H9 (cell line): ENCODE results near the gene KIAA0753. TPM values are rescaled to one million over a fixed set of nuclear protein-coding genes. Genes with fewer than 3 reads are reported as not detected.

Source experiments
- DNase-seq: peaks from one replicate; pipeline ENCODE4 v3.0.0-alpha.2; 2017
- H2AFZ ChIP-seq: one replicate; pipeline ENCODE4 v1.6.1; 2013; ENCODE audit warnings: mild to moderate bottlenecking, low read length, control low read depth, moderate library complexity
- H2AK5ac ChIP-seq: 2 replicates; pipeline ENCODE4 v1.6.1; 2013; ENCODE audit warnings: low read length, control low read depth, mixed read lengths; ENCODE audit not compliant: insufficient read length
- H2BK120ac ChIP-seq: one replicate; pipeline ENCODE4 v1.6.1; 2013; ENCODE audit warnings: low read depth, mild to moderate bottlenecking, low read length, control low read depth, inconsistent platforms; ENCODE audit not compliant: poor library complexity, severe bottlenecking
- H2BK12ac ChIP-seq: 2 replicates; pipeline ENCODE4 v1.6.1; 2013; ENCODE audit warnings: low read length, control low read depth, mixed read lengths, low read depth; ENCODE audit not compliant: insufficient read length
- H2BK15ac ChIP-seq: 2 replicates; pipeline ENCODE4 v1.6.1; 2013; ENCODE audit warnings: low read depth, low read length, control low read depth
- H2BK20ac ChIP-seq: one replicate; pipeline ENCODE4 v1.6.1; 2013; ENCODE audit warnings: low read depth, mild to moderate bottlenecking, low read length, control low read depth, inconsistent platforms; ENCODE audit not compliant: poor library complexity, severe bottlenecking
- H2BK5ac ChIP-seq: 2 replicates; pipeline ENCODE4 v1.6.1; 2013; ENCODE audit warnings: low read length, control low read depth, mixed read lengths; ENCODE audit not compliant: insufficient read length
- H3K14ac ChIP-seq: 2 replicates; pipeline ENCODE4 v1.6.1; 2013; ENCODE audit warnings: low read length, control low read depth; ENCODE audit not compliant: insufficient read depth
- H3K18ac ChIP-seq: 2 replicates; pipeline ENCODE4 v1.6.1; 2013; ENCODE audit warnings: low read depth, mild to moderate bottlenecking, mixed read lengths, low read length, control low read depth; ENCODE audit not compliant: insufficient read length
- H3K23ac ChIP-seq: 2 replicates; pipeline ENCODE4 v1.6.1; 2013; ENCODE audit warnings: low read length, control low read depth, mixed read lengths, low read depth; ENCODE audit not compliant: insufficient read length
- H3K23me2 ChIP-seq: 2 replicates; pipeline ENCODE4 v1.6.1; 2013; ENCODE audit warnings: low read depth, mild to moderate bottlenecking, mixed read lengths, low read length, control low read depth; ENCODE audit not compliant: insufficient read length, poor library complexity, severe bottlenecking
- H3K27ac ChIP-seq: 2 replicates; pipeline ENCODE4 v1.5.1; 2013; ENCODE audit warnings: low read length, control low read depth, mixed read lengths, low read depth; ENCODE audit not compliant: insufficient read length
- H3K27me3 ChIP-seq: 2 replicates; pipeline ENCODE4 v1.6.1; 2013; ENCODE audit warnings: low read length, control low read depth, inconsistent platforms; ENCODE audit not compliant: insufficient read depth
- H3K4ac ChIP-seq: 2 replicates; pipeline ENCODE4 v1.6.1; 2013; ENCODE audit warnings: low read depth, mild to moderate bottlenecking, control low read depth, inconsistent platforms, low read length, moderate library complexity
- H3K4me1 ChIP-seq: 2 replicates; pipeline ENCODE4 v1.6.1; 2013; ENCODE audit warnings: low read length, control low read depth, inconsistent platforms; ENCODE audit not compliant: insufficient read depth
- H3K4me2 ChIP-seq: 2 replicates; pipeline ENCODE4 v1.6.1; 2013; ENCODE audit warnings: low read length, control low read depth, mixed read lengths; ENCODE audit not compliant: insufficient read length, insufficient read depth
- H3K56ac ChIP-seq: 2 replicates; pipeline ENCODE4 v1.6.1; 2013; ENCODE audit warnings: low read depth, mild to moderate bottlenecking, mixed read lengths, low read length, control low read depth; ENCODE audit not compliant: insufficient read length
- H3K79me1 ChIP-seq: 2 replicates; pipeline ENCODE4 v1.6.1; 2013; ENCODE audit warnings: low read depth, mild to moderate bottlenecking, moderate library complexity, low read length, control low read depth, inconsistent platforms; ENCODE audit not compliant: insufficient read depth, poor library complexity, severe bottlenecking
- H3K79me2 ChIP-seq: 2 replicates; pipeline ENCODE4 v1.6.1; 2013; ENCODE audit warnings: low read length, control low read depth, inconsistent platforms; ENCODE audit not compliant: insufficient read depth
- H3K9ac ChIP-seq: 2 replicates; pipeline ENCODE4 v1.6.1; 2013; ENCODE audit warnings: low read length, control low read depth, mixed read lengths; ENCODE audit not compliant: insufficient read length; ENCODE audit errors: extremely low read depth
- H3K9me3 ChIP-seq: one replicate; pipeline ENCODE4 v1.6.1; 2013; ENCODE audit warnings: low read depth, low read length, inconsistent platforms; ENCODE audit not compliant: control insufficient read depth
- H3T11ph ChIP-seq: one replicate; pipeline ENCODE4 v1.6.1; 2013; ENCODE audit warnings: mild to moderate bottlenecking, low read length, control low read depth, inconsistent platforms
- H4K20me1 ChIP-seq: one replicate; pipeline ENCODE4 v1.6.1; 2013; ENCODE audit not compliant: control insufficient read depth, insufficient read length, insufficient read depth
- H4K5ac ChIP-seq: 2 replicates; pipeline ENCODE4 v1.6.1; 2013; ENCODE audit warnings: low read depth, mild to moderate bottlenecking, mixed read lengths, low read length, control low read depth; ENCODE audit not compliant: insufficient read length
- H4K8ac ChIP-seq: replicated peaks from 2 replicates; pipeline ENCODE4 v1.6.1; 2013; ENCODE audit warnings: low read length, control low read depth, mixed read lengths, low read depth; ENCODE audit not compliant: insufficient read length
- H4K91ac ChIP-seq: 2 replicates; pipeline ENCODE4 v1.6.1; 2013; ENCODE audit warnings: low read depth, mild to moderate bottlenecking, moderate library complexity, mixed read lengths, low read length, control low read depth; ENCODE audit not compliant: insufficient read length
- H3K27ac Mint-ChIP-seq, 3 experiments: 2 replicates in 2 of 3; 3 replicates in 1 of 3; pipeline ENCODE4 v1.8.0; 2020 to 2021; ENCODE audit warnings: mixed read lengths in 3 of 3, mild to moderate bottlenecking in 1 of 3, moderate library complexity in 1 of 3
- H3K27me3 Mint-ChIP-seq: 2 replicates; pipeline ENCODE4 v1.8.0; 2021; ENCODE audit warnings: low read depth, mild to moderate bottlenecking, moderate library complexity, mixed read lengths
- H3K36me3 Mint-ChIP-seq, 3 experiments: 2 replicates in 2 of 3; 3 replicates in 1 of 3; pipeline ENCODE4 v1.8.0; 2020 to 2021; ENCODE audit warnings: low read depth in 3 of 3, mixed read lengths in 3 of 3; ENCODE audit not compliant: insufficient read depth in 1 of 3
- H3K4me1 Mint-ChIP-seq, 2 experiments: 2 replicates each; pipeline ENCODE4 v1.8.0; 2020; ENCODE audit warnings: mixed read lengths in 2 of 2
- H3K4me3 Mint-ChIP-seq, 2 experiments: 2 replicates in 1 of 2; 3 replicates in 1 of 2; pipeline ENCODE4 v1.8.0; 2020 to 2021; ENCODE audit warnings: mild to moderate bottlenecking in 2 of 2, mixed read lengths in 2 of 2, moderate library complexity in 1 of 2
- H3K9me3 Mint-ChIP-seq, 2 experiments: 2 replicates in 1 of 2; 3 replicates in 1 of 2; pipeline ENCODE4 v1.8.0; 2020; ENCODE audit warnings: mild to moderate bottlenecking in 2 of 2, mixed read lengths in 2 of 2, moderate library complexity in 1 of 2
- CTCF ChIP-seq: fragments of 200-600 bp; sonication (generic); conservative IDR thresholded peaks from 3 replicates; pipeline ENCODE4 v1.8.0; 2021; ENCODE audit warnings: antibody characterized with exemption, mild to moderate bottlenecking
- WGBS: extraction: QIAGEN DNeasy Blood & Tissue Kit; methylation state at CpG from one replicate; pipeline ENCODE4 v1.1.7; 2013; ENCODE audit warnings: missing lambda C conversion rate, low lambda C conversion rate, mixed read lengths; ENCODE audit not compliant: insufficient read length; ENCODE audit errors: extremely low coverage; 5-methylcytosine and 5-hydroxymethylcytosine counted together
- total RNA-seq: library from RNA; stranded (reverse); gene quantifications from 2 replicates; pipeline ENCODE4 v1.2.1, GENCODE V29; 2021

KIAA0753 gene
- total RNA-seq, 1 experiment from 2014 or later, result 37.2 TPM

- no peak overlapping the region for H3T11ph ChIP-seq
- Mint-ChIP-seq H3K27me3 (no peaks in the 10 kb centered on the region), H3K27ac (no peak overlapping the region), H3K4me3 (no peak overlapping the region), H3K36me3 (peaks cover 11 to 84% (median 38%) of the 10 kb centered on the region in 3 experiments), H3K9me3 (no peaks in the 10 kb centered on the region), H3K4me1 (no peaks in the 10 kb centered on the region)
- no peak overlapping the region for H3K56ac ChIP-seq
- H3K18ac ChIP-seq, result no peak overlapping the region
- H3K23ac ChIP-seq, result no peak overlapping the region
- no peak overlapping the region for H3K4me2 ChIP-seq
- DNase-seq, result no peak
- no peak overlapping the region for H3K14ac ChIP-seq
- H2AFZ ChIP-seq, result no peak overlapping the region
- H3K4ac ChIP-seq, result no peak overlapping the region
- no peaks in the 10 kb centered on the region for H3K79me2 ChIP-seq
- no CpG with 5 or more reads among the region's 3 CpGs for WGBS
- no peak overlapping the region for H4K8ac ChIP-seq
- no peak overlapping the region for H2BK20ac ChIP-seq
- H3K23me2 ChIP-seq, result no peaks in the 10 kb centered on the region
- no peak for TF ChIP-seq CTCF
- no peak overlapping the region for H4K91ac ChIP-seq
- no peak overlapping the region for H2BK5ac ChIP-seq
- H3K27ac ChIP-seq, result no peak overlapping the region
- no peaks in the 10 kb centered on the region for H3K9me3 ChIP-seq
- no peaks in the 10 kb centered on the region for H3K79me1 ChIP-seq
- H2AK5ac ChIP-seq, result no peak overlapping the region
- H4K20me1 ChIP-seq, result no peaks in the 10 kb centered on the region
- H3K4me1 ChIP-seq, result no peaks in the 10 kb centered on the region
- no peak overlapping the region for H3K9ac ChIP-seq
- H2BK120ac ChIP-seq, result no peak overlapping the region
- H3K27me3 ChIP-seq, result no peaks in the 10 kb centered on the region
- H2BK12ac ChIP-seq, result no peak overlapping the region
- H4K5ac ChIP-seq, result no peak overlapping the region
- H2BK15ac ChIP-seq, result no peak overlapping the region
These were observed 36.7 kb downstream of the KIAA0753 start for GRCh38 chr17:6603744-6604325.
